ENCODE measurements around the gene NTSR1. TPM values are rescaled to one million over a fixed set of nuclear protein-coding genes. Genes with fewer than 3 reads are reported as not detected.

NTSR1 gene
- total RNA-seq, 4 donors from 2014 or later: 0.04 to 0.13 TPM; not detected in 2

DNA sequence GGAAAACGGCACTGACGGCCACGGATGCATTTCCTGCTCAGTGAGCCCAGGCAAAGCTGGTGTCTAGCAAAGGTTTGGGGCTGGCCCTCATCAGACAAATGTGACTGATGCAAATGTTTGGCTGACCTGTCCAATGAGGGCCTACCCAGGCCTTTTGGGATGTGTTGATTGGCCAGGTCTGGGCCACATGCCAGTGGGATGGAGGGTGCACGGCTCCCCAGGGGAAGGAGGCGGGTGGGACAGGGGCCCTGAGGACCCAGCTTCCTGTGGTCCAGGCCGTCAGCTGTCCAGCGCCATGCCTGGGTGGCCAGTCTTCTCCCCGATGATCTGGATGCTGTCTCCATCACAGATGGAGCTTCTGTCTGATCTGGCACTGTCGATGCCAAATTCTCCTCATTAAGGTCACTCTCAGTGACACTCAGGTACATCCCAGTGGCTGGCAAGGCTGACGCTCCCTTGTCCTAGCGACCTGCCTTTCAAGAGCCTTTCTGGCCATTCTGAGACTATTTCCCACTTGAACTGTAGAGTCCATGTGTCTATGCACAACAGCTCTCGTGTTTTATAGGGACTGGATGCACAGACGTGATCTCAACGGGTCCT lies 43.0 kb downstream of the NTSR1 start:
- Histone ChIP-seq H3K27me3 (peaks cover 0 to 9% (median 5%) of the 10 kb centered on the region in 3 donors), H3K4me3 (no peak overlapping the region), H3K9me3 (no peaks in the 10 kb centered on the region), H3K4me1 (no peaks in the 10 kb centered on the region), H3K27ac (no peak overlapping the region), H3K36me3 (no peaks in the 10 kb centered on the region)
- TF ChIP-seq POLR2A (IDR thresholded peaks at IDR 0.05): no peak
- intact Hi-C loops (cut with DNase I; ENCODE audit: low total_unique reads): no loop called here
- DNase-seq (no peak), ATAC-seq (no peak)
- in situ Hi-C loops (cut with MboI; ENCODE audit: low sequenced_read_pairs in 4 of 4): no loop called here

GRCh38 chr20:62752181-62752670 lies 43.6 kb downstream of the NTSR1 start:
- DNase-seq (no peak), ATAC-seq (no peak)
- H3K4me1 ChIP-seq: no peaks in the 10 kb centered on the region
- peaks cover 0 to 14% (median 5%) of the 10 kb centered on the region in 3 donors for H3K27me3 ChIP-seq
- no peak for TF ChIP-seq POLR2A (IDR thresholded peaks at IDR 0.05)
- TF ChIP-seq, protein P1, sequence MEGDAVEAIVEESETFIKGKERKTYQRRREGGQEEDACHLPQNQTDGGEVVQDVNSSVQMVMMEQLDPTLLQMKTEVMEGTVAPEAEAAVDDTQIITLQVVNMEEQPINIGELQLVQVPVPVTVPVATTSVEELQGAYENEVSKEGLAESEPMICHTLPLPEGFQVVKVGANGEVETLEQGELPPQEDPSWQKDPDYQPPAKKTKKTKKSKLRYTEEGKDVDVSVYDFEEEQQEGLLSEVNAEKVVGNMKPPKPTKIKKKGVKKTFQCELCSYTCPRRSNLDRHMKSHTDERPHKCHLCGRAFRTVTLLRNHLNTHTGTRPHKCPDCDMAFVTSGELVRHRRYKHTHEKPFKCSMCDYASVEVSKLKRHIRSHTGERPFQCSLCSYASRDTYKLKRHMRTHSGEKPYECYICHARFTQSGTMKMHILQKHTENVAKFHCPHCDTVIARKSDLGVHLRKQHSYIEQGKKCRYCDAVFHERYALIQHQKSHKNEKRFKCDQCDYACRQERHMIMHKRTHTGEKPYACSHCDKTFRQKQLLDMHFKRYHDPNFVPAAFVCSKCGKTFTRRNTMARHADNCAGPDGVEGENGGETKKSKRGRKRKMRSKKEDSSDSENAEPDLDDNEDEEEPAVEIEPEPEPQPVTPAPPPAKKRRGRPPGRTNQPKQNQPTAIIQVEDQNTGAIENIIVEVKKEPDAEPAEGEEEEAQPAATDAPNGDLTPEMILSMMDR (IDR thresholded peaks at IDR 0.05 in 4 of 5, conservative IDR thresholded peaks at IDR 0.05 in 1 of 5): no peak
- in situ Hi-C loops (cut with MboI; ENCODE audit: low sequenced_read_pairs in 4 of 4): no loop called here
- no peaks in the 10 kb centered on the region for H3K9me3 ChIP-seq
- no peak overlapping the region for H3K4me3 ChIP-seq
- H3K36me3 ChIP-seq: no peaks in the 10 kb centered on the region
- intact Hi-C loops (cut with DNase I; ENCODE audit: low total_unique reads): no loop called here
- no peak overlapping the region for H3K27ac ChIP-seq

DNA sequence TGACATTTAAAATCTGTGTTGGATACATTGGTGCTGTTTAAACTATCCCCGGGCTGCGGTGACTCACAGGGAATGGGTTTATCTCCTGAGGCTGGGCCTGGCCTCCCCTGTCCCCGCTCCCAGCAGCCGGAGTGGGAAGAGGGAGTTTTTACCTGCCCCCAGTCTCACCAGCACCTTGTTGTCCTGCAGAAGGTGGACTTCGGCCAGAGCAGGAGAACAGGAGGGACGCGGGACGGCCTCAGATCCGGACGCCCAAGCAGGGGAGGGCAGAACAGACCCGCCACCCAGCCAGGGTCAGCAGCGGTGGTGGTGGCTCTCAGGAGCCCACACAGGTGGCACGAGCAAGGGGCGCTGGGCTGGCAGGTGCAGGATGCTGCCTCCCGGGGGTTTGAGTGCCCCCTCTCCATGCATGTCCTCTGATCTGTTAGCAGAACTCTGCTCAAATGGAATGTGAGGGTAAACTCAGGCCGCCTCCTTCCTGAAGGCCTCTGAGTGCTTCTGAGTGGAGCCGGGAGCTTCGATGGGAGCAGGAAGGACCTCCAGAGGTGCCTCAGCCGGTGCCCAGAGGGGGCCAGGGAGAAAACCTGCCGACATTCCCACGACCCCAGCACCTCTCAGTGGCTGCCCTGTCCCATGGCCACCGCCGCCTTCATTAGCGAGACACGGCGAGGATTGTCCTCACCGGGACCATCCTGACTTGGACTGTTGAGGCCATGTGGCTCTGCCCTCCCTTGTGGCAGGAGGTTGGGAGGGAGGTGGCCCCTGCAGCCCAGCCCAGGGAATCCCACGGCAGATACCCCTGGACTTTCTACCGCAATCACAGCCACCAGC lies 44.2 kb downstream of the NTSR1 start:
- intact Hi-C loops (cut with DNase I; ENCODE audit: low total_unique reads): no loop called here
- no peaks in the 10 kb centered on the region for H3K36me3 ChIP-seq
- no peak for DNase-seq
- H3K27ac ChIP-seq: no peak overlapping the region
- H3K27me3 ChIP-seq: peaks cover 0 to 19% (median 5%) of the 10 kb centered on the region in 3 donors
- H3K9me3 ChIP-seq: no peaks in the 10 kb centered on the region
- no peaks in the 10 kb centered on the region for H3K4me1 ChIP-seq
- no peak overlapping the region for H3K4me3 ChIP-seq
- in situ Hi-C loops (cut with MboI; ENCODE audit: low sequenced_read_pairs in 4 of 4): no loop called here
- TF ChIP-seq POLR2A (IDR thresholded peaks at IDR 0.05): no peak
- TF ChIP-seq, protein P1 (IDR thresholded peaks at IDR 0.05 in 4 of 5, conservative IDR thresholded peaks at IDR 0.05 in 1 of 5): no peak
- no peak for ATAC-seq

DNA sequence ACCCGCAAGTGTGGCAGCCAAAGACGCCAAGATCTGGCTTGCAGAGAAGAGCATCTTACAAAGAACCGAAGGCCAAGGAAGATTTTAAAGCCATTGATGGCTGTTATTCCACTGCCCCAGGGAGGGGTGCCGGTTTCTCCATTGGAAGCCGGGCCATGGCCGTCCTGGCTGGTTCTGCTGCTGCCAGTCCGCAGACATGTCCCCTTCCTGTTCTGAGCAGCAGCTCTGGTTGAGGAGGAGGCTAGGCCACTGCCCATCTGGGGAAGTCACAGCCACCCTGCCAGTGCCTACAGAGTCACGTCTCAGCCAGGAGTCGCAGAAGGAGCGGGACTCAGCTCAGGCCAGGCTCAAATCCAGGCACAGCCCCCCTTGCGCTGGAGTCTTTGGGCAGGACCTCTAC lies 45.0 kb downstream of the NTSR1 start:
- TF ChIP-seq POLR2A (IDR thresholded peaks at IDR 0.05): no peak
- no peaks in the 10 kb centered on the region for H3K36me3 ChIP-seq
- peaks cover 0 to 14% (median 8%) of the 10 kb centered on the region in 3 donors for H3K27me3 ChIP-seq
- H3K4me1 ChIP-seq: no peaks in the 10 kb centered on the region
- intact Hi-C loops (cut with DNase I; ENCODE audit: low total_unique reads) (no loop called here), in situ Hi-C loops (cut with MboI; ENCODE audit: low sequenced_read_pairs in 4 of 4) (no loop called here)
- H3K27ac ChIP-seq: no peak overlapping the region
- no peak overlapping the region for H3K4me3 ChIP-seq
- no peaks in the 10 kb centered on the region for H3K9me3 ChIP-seq
- no peak for ATAC-seq
- DNase-seq: no peak

DNA sequence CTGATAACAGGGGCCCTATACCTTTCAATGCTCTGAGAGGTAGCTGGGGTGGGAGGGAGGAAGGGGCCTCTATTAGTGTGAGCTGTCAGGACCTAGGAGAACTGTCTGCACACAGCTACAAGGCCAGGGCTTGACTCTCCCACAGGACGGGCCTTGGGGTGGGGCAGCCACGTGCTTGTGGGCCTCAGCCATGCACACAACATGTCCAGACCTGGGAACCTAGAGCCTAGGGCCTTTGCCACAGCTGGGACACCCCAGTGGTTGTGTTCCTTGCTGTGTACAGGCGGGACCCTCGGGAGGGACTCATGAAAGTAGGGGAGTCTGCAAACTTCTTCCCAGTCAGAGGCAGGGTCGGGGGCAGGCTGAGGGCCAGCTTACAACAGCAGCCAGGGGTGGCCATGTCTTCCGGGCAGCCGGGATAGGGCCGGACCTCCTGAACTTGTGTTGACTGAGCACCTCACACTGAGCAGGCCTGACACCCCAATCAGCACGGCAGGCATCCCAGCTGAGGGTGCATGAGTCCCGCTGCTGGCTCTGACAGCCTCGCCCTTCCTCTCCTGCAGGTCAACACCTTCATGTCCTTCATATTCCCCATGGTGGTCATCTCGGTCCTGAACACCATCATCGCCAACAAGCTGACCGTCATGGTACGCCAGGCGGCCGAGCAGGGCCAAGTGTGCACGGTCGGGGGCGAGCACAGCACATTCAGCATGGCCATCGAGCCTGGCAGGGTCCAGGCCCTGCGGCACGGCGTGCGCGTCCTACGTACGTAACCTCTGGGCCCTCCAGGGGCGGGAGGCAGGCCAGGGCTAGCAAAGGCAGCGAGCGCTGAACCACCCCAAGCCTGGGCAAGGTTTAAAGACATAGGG lies 45.7 kb downstream of the NTSR1 start:
- Histone ChIP-seq H3K36me3 (no peaks in the 10 kb centered on the region), H3K27ac (no peak overlapping the region), H3K4me3 (no peak overlapping the region), H3K27me3 (peaks cover 0 to 12% (median 8%) of the 10 kb centered on the region in 3 donors), H3K9me3 (no peaks in the 10 kb centered on the region), H3K4me1 (no peaks in the 10 kb centered on the region)
- in situ Hi-C loops (cut with MboI; ENCODE audit: low sequenced_read_pairs in 4 of 4): no loop called here
- TF ChIP-seq, protein P1 (IDR thresholded peaks at IDR 0.05 in 4 of 5, conservative IDR thresholded peaks at IDR 0.05 in 1 of 5): no peak
- no peak for TF ChIP-seq POLR2A (IDR thresholded peaks at IDR 0.05)
- intact Hi-C loops (cut with DNase I; ENCODE audit: low total_unique reads): no loop called here
- no peak for ATAC-seq
- DNase-seq: no peak
